Gastrocnemius medialis (tissue), 4 donors: Measurements from ENCODE around the gene GALNT10.

ENCODE experiments used
- POLR2A ChIP-seq, 2 donors: fragments of 450-650 bp; IDR thresholded peaks; one replicate each; pipeline ENCODE4 v1.6.1; 2017; ENCODE audit warnings: antibody characterized with exemption in 2 of 2, mild to moderate bottlenecking in 2 of 2, moderate library complexity in 2 of 2
- TF ChIP-seq, protein P1 (sequence below), 5 experiments: fragments of 450-650 bp in 3 of 5; fragments of 200-600 bp in 2 of 5; sonication (generic) in 2 of 5; IDR thresholded peaks in 4 of 5; conservative IDR thresholded peaks in 1 of 5; 1 replicate in 4 of 5; 2 replicates in 1 of 5; pipeline ENCODE4 v1.5.1; 2016 to 2019; ENCODE audit warnings: antibody characterized with exemption in 5 of 5, mild to moderate bottlenecking in 3 of 5, moderate library complexity in 3 of 5

DNA sequence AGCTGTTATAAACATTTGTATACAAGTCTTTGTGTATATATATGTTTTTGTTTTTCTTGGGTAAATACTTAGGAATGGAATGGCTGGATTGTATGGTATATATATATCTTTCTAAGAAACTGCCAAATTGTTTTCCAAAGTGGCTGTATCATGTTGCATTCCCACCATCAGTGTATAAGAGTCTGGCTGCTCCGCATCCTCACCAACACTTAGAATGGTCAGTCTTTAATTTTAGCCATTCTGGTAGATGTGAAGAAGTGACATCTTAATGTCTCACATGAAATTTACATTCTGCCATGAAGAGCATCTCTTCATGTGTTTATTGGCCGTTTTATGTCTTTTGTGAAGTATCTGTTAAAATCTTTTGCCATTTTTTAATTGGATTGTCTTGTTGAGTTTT lies 31.9 kb downstream of the GALNT10 start:
- no peak for TF ChIP-seq POLR2A (IDR thresholded peaks at IDR 0.05)
- TF ChIP-seq, protein P1, sequence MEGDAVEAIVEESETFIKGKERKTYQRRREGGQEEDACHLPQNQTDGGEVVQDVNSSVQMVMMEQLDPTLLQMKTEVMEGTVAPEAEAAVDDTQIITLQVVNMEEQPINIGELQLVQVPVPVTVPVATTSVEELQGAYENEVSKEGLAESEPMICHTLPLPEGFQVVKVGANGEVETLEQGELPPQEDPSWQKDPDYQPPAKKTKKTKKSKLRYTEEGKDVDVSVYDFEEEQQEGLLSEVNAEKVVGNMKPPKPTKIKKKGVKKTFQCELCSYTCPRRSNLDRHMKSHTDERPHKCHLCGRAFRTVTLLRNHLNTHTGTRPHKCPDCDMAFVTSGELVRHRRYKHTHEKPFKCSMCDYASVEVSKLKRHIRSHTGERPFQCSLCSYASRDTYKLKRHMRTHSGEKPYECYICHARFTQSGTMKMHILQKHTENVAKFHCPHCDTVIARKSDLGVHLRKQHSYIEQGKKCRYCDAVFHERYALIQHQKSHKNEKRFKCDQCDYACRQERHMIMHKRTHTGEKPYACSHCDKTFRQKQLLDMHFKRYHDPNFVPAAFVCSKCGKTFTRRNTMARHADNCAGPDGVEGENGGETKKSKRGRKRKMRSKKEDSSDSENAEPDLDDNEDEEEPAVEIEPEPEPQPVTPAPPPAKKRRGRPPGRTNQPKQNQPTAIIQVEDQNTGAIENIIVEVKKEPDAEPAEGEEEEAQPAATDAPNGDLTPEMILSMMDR (IDR thresholded peaks at IDR 0.05 in 4 of 5, conservative IDR thresholded peaks at IDR 0.05 in 1 of 5), result no peak
